GM19438 (cell line): ENCODE measurements around the gene HMGCR.

Experiments used
- ATAC-seq: cut with Tn5 transposase; IDR thresholded peaks from one replicate; pipeline ENCODE4 v1.9.1; 2021; ENCODE audit warnings: low read depth; ENCODE audit not compliant: unreplicated experiment

Gene HMGCR

DNA sequence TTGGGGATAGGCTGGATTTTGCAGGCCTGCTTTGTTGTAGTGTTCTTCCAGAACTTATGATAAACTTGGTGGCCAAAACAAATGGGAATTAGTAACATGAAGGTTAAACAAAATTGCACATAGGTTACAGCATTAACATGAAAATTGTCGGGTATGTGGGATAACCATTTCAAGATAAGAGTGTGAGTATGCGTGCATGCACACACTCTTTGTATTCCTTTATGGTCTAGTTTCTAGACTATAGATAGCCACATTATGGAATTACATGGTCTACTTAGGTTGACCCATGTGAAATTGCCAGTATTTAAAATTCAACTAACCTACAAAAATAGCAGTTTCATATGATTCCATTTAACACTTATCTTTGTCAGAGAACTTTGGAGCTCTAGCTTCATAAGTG, 1.4 kb downstream of the HMGCR start:
- no peak for ATAC-seq

DNA sequence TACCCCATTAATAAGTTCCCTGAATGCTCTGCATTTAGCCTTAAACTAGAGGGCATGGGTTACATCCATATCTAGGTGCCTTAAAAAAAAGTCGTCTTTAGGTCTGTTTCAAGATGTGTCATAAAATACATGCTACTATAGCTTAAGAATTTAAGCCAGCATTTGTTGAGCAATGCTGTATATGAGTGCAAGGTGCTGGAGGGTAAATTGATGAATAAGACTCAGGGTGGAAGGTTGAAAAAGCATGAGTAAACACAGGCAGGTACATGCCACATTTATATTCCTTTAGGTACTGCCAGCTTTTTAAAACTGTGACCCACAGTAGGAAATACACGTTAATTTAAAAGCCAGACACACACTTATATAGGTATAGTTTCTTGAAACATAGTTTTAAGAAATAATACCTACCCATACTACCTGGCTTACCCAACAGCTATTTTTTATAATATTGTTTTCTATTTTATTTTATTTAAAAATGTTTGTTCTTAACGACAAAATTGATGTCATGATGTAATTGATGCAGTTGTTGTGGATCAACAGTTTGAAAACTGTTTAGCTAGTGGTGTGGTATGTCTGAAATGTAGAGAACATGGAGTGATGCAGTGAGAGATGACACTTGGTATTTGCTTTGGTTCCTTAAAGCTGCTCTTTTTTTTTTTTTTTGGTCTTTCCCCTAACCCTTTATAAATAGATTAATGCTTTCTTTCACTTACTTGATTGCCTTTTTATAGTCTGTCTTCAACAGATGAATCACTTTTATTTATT, 3.9 kb downstream of the HMGCR start:
- ATAC-seq = no peak

DNA sequence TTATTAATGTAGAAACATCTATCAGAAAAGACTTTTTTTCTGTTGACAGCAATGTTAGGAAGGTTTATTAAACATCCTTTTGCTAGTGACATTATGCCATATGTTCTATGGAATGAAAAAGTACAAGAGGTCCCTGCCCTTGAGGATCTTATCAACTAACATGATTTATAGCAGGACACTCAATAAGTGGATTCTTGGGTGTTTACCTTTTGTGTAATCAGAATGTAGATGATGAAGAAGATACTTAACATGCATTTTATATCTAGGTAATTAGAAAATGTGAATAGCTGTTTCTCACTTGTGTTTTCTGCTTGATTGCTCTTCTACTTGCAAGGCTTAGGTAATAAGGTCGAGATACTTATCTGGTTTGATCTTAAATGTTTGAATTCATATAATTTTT, 4.9 kb downstream of the HMGCR start:
- ATAC-seq = no peak

DNA sequence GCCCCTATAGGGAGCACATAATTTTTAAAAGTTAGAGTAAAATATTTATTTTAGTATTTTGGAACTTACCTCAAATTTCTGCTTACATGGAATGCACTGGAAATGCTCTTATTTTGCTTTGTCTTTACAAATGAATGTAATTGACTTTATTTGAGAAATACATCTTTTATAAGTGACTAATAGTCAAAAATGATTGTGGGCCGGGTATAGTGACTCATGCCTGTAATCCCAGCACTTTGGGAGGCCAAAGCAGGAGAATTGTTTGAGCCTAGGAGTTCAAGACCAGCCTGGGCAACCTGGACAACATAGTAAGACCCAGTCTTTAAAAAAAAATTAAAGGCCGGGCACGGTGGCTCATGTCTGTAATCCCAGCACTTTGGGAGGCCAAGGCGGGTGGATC, 5.8 kb downstream of the HMGCR start:
- ATAC-seq = no peak

DNA sequence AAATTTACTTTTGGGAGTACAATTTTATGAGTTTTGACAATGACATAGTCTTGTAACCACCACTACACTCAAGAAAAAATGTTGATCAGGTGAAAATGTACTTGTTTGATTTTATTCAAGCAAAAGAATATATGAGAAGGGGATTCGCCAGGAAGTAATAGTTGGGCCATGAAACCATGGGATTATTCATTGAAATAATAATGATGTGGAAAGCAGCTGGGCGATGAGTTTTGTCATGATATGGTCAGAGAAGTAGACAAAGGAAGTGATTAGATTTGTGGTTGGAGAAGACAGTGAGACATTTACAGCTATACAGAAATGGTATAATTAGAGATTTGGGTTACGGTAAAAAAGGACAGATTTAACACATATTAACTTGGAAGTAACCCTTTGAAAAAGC, 11.2 kb downstream of the HMGCR start:
- no peak for ATAC-seq

DNA sequence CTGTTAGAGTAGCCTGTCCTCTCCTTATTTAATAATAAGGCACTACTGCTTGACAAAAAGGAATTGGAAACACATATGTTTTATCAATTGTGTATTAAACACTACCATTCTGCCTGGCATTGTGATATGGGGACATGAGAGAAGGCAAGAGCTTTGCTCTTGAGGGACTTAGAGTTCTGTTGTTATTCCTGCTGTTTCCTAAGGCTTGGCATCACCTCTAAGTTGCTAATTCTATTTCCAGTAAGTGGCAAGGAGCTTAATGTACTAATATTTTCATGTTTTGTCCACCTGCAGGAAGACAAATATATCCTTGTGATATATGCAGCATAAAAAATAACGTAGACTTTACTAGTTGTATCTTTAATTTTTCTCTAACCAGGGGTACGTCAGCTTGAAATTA, 12.6 kb downstream of the HMGCR start:
- no peak for ATAC-seq

DNA sequence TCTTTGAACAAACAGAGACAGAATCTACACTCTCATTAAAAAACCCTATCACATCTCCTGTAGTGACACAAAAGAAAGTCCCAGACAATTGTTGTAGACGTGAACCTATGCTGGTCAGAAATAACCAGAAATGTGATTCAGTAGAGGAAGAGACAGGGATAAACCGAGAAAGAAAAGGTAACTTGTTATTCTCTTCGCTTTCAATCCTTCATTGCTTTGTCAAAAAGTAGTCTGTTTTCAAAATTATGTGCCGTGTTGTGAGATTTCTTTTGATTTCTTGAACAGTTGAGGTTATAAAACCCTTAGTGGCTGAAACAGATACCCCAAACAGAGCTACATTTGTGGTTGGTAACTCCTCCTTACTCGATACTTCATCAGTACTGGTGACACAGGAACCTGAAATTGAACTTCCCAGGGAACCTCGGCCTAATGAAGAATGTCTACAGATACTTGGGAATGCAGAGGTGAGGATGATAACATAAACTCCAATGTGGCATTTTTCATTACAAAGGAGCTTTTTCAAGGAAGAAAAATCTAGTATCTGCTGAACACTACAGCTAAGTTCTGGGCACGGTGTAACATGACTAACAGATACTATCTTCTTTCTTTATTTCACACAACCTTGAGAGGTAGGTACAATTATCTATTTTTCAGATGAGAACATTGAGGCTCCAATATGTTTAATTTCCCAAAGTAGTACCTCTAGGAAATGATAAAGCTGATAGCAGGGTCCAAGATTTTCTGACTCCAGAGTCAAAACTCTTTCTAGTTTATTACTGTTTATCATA, 14.3 kb downstream of the HMGCR start:
- no peak for ATAC-seq

DNA sequence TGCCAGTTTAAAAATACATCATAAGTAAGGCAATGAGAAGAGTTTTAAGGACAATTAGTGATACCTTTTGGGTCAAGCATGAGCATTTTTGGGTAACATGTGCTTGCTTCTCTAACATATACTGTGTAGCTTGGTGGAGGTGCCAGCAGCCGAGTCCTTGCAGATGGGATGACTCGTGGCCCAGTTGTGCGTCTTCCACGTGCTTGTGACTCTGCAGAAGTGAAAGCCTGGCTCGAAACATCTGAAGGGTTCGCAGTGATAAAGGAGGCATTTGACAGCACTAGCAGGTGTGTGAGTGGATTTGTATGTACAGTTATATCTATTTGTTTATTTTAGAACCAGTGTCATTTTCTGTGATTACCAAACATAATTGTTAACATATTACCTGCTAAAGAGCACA, 18.2 kb downstream of the HMGCR start:
- no peak for ATAC-seq

DNA sequence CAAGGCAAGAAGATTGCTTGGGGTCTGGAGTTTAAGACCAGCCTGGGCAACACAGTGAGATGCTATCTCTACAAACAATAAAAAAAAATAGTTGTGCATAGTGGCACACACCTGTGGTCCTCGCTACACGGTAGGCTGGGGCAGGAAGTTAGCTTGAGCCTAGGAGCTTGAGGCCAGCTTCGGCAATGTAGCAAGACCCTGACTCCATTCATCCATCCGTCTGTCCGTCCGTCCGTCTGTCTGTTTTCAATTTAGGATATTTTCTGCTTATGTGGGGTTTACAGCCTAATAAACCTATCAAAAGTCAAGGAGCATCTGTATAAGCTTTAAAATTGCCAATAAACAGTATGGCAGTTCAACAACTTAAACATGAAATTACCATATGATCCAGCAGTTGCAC, 19.7 kb downstream of the HMGCR start:
- no peak for ATAC-seq

DNA sequence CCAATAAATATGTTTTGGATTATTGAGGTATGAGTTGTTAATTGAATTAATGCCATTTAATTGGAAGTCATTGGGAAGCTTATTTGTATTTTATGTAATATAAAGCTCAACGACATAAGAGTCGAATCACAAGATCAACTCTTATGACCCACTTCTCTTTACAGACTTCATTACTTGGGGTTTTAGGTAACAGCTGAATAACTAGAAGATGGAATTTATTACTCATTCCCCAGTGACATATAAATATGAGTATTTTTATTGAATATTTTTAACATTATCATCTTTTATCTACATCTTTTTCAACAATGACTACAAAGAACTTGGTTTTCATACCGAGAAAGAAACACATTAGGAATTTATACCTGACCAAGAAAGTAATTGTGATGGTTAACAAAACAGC, 21.1 kb downstream of the HMGCR start:
- no peak for ATAC-seq

DNA sequence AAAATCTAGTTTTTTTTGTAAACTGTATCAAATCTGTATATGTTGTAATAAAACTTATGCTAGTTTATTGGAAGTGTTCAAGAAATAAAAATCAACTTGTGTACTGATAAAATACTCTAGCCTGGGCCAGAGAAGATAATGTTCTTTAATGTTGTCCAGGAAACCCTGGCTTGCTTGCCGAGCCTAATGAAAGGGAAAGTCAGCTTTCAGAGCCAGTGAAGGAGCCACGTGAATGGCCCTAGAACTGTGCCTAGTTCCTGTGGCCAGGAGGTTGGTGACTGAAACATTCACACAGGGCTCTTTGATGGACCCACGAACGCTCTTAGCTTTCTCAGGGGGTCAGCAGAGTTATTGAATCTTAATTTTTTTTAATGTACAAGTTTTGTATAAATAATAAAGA, 24.3 kb downstream of the HMGCR start:
- ATAC-seq = no peak

DNA sequence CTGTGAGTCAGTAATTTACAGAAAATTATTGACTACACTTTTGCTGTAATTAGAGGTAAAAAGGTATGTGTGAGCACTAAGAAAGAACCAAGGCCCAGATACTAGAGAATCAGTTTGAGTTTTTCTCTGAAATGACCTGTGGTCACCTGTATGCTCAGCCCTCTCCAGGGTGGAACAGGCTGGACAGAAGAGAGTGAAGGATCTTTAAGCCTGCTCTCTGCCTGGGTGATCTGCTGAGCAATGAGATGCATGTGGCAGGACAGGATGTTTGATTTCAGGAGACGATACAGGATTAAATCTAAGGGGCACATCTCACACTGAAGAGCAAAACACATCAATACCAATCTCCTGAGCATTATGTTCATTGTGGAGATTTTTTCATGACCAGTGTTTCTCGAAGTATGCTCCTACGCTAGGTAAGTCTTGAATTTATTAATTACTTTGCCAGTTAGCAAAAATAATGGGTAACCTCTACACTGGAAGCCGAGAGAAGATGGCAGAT, 25.5 kb downstream of the HMGCR start:
- no peak for ATAC-seq

DNA sequence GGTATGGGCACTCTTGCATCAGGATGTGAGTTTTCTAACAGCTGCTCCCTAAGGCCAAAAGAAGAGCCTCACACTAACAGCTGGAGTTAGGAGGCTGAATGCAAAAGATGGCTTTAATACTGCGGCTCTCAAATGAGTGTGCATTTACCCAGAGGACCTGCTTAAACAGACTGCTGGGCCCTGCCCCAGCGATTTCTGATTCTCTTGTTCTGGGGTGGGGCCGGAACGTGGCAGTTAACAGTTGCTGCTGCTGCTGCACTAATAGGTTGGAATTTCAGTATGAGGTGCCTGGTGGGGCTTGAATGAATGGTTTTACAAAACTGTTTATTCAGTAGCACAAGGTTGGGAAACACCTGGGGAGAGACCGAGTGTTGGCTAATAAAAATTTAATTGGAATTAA, 26.1 kb downstream of the HMGCR start:
- no peak for ATAC-seq

DNA sequence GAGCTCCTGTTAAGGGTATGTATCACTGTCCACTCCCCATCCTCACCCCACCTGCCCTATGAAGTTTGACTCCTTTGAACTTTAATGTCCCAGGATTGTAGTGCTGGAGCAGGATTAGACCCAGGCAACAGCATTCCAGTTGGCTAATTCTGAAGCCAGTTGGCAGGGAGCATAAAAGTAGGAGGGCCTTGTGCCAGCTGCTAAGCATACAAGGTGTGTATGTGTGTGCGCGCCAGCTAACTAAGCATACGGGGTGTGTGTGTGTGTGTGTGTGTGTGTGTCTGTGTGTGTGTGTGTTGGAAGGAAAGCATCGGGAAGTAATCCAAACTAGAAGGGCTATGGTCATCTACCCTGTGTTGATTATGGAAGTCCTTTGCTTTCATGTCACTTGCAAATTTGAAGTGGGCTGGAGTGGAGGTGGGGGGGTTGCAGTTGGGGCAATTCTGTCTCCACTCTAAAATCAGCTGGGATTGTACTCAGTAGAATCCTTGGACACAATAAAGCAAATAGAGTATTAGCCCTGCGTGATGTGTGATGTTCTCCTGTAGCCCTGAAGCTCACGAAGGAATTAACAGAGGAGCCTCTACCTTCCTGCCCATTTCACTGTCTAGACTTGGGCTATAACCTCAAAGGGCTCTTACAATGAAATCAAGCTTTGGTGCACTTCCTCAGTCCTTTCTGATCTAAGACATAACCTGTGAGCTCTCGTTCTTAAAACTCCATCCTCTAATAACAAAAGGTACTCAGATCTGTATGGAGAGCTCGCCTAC, 26.9 kb downstream of the HMGCR start:
- no peak for ATAC-seq

DNA sequence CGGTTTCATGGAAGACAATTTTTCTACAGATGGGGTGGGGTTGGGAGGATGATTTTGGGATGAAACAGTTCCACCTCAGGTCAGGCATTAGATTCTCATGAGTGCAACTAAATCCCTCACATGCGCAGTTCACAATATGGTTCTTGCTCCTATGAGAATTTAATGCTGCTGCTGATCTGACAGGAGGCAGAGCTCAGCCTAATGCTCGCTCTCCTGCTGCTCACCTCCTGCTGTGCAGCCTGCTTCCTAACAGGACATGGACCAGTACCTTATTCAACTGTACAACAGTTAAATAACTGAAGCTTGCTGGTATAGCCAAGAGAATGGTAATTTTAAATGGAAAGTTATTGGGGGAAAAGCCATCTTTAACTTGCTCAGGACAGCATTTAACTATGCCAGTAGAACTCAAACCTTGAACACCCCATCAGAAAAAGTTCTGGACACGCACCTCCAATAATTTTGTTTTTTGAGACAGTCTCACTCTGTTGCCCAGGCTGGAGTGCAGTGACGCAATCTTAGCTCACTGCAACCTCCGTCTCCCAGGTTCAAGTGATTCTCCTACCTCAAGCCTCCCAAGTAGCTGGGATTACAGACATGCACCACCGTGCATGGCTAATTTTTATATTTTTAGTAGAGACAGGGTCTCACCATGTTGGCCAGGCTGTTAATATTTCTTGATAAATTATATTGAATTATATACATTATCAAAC, 27.7 kb downstream of the HMGCR start:
- no peak for ATAC-seq

DNA sequence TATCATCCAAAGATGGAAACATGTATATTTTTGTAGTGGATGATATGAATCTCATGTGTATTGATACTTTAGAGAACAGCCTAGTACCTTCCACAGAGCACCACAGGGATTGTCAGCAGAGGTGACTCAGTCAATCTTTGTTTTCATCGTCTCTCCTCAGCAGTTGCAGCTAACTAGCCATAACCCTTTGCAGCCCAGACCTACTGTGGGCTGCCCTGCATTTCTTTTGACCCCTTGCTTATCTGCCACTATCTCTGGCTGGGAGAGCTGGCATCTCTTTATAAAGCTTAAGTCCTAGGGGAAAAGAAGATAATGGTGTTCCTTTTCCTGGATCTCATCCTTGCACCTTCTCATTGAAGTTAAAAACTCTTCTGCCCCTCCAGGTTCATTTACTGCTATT, 28.7 kb downstream of the HMGCR start:
- no peak for ATAC-seq

DNA sequence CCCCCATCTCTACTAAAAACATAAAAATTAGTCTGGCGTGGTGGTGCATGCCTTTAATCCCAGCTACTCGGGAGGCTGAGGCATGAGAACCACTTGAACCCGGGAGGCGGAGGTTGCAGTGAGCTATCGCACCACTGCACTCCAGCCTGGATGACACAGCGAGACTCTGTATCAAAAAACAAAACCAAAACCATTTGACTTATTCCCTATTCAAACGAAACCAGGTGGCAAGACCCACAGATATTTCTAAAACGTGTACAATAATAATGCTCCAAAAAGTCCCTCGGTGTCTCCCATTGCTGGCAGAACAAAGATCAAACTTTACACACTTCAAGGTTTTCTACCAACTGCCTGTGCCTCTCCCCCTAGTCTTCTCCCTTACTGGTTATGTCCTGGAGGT, 29.8 kb downstream of the HMGCR start:
- ATAC-seq = peak; percentile 62

DNA sequence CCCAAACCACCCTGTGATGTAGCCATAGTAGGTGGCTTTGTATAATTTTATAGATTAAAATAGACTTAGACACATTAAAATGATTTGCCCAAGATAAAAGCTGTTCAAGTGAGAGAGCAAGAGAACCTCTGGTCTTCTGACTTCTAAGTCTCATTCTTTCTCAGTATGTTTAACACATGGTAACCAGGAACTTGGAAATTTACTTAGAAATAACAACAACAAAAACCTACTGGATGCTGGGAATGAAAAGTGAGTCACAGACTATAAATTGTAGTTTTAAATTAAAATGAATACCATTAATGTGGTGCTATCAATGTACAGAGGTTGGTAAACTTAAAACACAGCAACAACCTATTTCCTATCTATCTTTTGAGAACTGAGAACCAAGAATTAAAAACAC, 30.4 kb downstream of the HMGCR start:
- ATAC-seq = no peak

DNA sequence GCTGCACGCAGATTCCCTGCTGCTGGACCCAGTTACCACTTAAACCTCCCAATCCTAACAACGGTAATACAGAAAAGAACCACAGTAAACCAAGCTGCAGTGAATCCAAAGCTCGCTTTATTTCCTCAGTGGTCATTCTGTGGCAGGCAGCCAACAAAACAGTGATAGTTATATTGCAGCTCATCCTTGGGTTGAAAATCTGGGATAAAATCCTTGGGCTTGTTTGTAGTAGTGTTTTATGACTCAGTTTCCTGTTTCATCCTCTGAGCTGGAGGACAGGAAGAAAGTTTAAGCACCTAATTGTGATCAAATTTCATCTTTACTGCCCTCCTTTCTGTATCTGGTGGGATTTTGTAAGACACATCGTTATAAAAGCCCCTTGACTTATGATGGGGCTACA, 31.4 kb downstream of the HMGCR start:
- ATAC-seq = no peak

DNA sequence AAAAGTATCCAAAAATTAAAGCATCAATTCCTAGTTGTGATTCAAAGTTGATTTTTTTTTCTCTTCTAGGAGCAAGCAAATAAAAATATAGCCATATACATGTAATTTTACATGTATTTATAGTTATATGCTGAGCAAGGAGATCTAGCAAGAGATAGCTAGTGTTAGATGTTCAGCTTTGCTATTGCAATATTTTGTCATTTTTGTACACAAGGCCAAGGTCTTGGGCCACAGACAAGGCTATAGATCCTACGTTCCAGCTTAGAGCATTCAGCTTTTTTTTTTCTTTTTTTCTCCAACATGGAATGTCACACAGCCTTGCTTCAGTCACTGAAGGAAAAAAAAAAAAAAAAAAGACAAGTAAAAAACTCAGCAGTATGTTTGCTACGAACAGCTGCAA, 36.8 kb downstream of the HMGCR start:
- ATAC-seq = no peak

DNA sequence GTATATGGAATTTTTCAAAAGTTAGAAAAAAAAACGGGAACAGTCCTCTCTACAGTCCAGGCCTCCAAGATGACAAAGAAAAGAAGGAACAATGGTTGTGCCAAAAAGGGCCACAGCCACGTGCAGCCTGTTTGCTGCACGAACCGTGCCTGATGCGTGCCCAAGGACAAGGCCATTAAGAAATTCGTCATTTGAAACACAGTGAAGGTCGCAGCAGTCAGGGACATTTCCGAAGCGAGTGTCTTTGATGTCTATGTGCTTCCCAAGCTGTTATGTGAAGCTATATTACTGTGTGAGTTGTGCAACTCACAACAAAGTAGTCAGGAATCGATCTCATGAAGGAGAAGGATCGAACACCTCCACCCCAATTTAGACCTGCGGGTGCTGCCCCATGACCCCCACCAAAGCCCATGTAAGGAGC, 37.4 kb downstream of the HMGCR start:
- ATAC-seq = no peak
